ENCODE measurements around the gene ARAF. TPM values are rescaled to one million over a fixed set of nuclear protein-coding genes. Genes with fewer than 3 reads are reported as not detected.

The ARAF gene
- total RNA-seq, 1 donor from 2014 or later: 44.0 TPM

DNA sequence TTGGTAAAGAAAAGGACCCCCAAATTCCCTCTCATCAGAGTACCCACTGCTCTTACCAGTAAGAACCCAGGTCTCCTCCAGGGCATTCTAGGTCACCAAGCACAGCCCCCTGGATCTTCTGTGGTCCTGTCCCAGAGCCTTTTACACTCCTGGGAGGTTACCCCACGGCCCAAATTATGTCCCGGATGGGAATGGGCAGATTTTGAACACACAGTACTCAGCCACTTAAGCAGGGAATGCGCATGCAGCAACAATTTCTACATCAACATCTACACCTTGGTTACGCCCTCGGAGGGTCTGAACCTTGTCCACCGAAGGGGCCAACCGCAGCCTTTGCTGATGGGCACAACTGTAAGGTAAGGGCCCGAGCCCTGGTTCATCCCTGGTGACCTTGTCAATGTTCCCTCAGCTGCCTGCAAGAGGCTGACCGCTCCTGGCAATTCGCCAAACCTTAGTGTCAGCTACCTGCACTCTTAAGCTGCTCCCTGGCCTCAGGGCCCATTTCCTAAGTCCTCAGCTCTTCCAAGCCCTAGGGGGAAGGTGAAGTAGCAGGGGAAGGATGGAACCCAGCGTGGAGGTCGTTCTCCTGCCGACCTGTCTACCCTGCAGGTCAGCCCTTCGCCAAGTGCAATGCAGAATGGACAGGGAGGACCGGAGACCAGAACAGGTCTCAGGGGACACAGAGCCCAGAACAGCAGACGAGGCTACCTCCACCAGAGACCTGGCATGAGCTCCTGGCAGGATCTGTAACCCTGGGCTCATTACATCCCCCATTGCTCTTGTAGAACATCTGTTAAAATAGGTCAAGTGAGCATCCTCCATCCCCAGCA lies 27.1 kb downstream of the ARAF start:
- H3K9me3 ChIP-seq (ENCODE audit: insufficient read depth, low read depth, low read length): no peaks in the 10 kb centered on the region
- TF ChIP-seq, protein P1, sequence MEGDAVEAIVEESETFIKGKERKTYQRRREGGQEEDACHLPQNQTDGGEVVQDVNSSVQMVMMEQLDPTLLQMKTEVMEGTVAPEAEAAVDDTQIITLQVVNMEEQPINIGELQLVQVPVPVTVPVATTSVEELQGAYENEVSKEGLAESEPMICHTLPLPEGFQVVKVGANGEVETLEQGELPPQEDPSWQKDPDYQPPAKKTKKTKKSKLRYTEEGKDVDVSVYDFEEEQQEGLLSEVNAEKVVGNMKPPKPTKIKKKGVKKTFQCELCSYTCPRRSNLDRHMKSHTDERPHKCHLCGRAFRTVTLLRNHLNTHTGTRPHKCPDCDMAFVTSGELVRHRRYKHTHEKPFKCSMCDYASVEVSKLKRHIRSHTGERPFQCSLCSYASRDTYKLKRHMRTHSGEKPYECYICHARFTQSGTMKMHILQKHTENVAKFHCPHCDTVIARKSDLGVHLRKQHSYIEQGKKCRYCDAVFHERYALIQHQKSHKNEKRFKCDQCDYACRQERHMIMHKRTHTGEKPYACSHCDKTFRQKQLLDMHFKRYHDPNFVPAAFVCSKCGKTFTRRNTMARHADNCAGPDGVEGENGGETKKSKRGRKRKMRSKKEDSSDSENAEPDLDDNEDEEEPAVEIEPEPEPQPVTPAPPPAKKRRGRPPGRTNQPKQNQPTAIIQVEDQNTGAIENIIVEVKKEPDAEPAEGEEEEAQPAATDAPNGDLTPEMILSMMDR (IDR thresholded peaks at IDR 0.05; ENCODE audit: insufficient read depth, low read depth, low read length): no peak
- no peak for TF ChIP-seq EZH2 (IDR thresholded peaks at IDR 0.05; ENCODE audit: insufficient read depth, low read length)
- no peaks in the 10 kb centered on the region for H3K27me3 ChIP-seq (ENCODE audit: insufficient read depth, low read length)
- peaks cover 35% of the 10 kb centered on the region for H4K20me1 ChIP-seq (ENCODE audit: insufficient read depth, low read length)
- no peaks in the 10 kb centered on the region for H3K9me3 Mint-ChIP-seq (ENCODE audit: unreplicated experiment)
- H3K9ac ChIP-seq (ENCODE audit: low read length): no peak overlapping the region
- DNase-seq (ENCODE audit: low read depth) (no peak), FAIRE-seq (no peak)
- peaks cover 19% of the 10 kb centered on the region for H3K79me2 ChIP-seq (ENCODE audit: insufficient read depth, low read length)
- no peak overlapping the region for H3K4me3 Mint-ChIP-seq (ENCODE audit: unreplicated experiment)
- peaks cover 23% of the 10 kb centered on the region for H3K4me1 ChIP-seq (ENCODE audit: insufficient read depth, low read length)
- H3K27ac Mint-ChIP-seq (ENCODE audit: unreplicated experiment): no peak overlapping the region
- no peaks in the 10 kb centered on the region for H3K36me3 ChIP-seq (ENCODE audit: insufficient read depth, low read length)
- H3K4me3 ChIP-seq (ENCODE audit: insufficient read depth, low read depth, low read length): no peak overlapping the region
- no peaks in the 10 kb centered on the region for H3K36me3 Mint-ChIP-seq (ENCODE audit: low read depth, unreplicated experiment)
- no peaks in the 10 kb centered on the region for H3K27me3 Mint-ChIP-seq (ENCODE audit: low read depth, unreplicated experiment)
- H2AFZ ChIP-seq (ENCODE audit: low read depth, low read length): no peak overlapping the region
- H3K4me1 Mint-ChIP-seq (ENCODE audit: low read depth, unreplicated experiment): peaks cover 10% of the 10 kb centered on the region
- H3K4me2 ChIP-seq (ENCODE audit: low read length): no peak overlapping the region
- no peak overlapping the region for H3K27ac ChIP-seq (ENCODE audit: low read depth, low read length)

DNA sequence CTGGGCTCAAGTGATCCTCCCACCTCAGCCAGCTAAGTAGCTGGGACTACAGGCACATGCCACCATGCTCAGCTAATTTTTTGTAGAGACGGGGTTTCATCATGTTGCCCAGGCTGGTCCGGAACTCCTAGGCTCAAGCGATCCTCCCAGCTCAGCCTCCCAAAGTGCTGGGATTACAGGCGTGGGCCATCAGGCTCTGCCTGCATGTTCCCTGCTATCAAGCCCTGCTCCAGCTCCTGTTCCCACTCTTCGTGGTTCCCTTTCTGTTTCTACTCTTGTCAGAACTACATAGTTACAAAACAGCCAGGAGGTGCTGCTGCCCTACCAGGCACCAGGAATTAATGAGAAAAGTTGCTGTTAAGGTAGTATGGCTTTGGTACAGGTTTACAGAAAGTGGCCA lies 30.0 kb downstream of the ARAF start:
- H3K9me3 Mint-ChIP-seq (ENCODE audit: unreplicated experiment): no peaks in the 10 kb centered on the region
- H3K27me3 Mint-ChIP-seq (ENCODE audit: low read depth, unreplicated experiment): no peaks in the 10 kb centered on the region
- DNase-seq (ENCODE audit: low read depth) (no peak), FAIRE-seq (no peak)
- no peak overlapping the region for H3K27ac Mint-ChIP-seq (ENCODE audit: unreplicated experiment)
- H3K36me3 Mint-ChIP-seq (ENCODE audit: low read depth, unreplicated experiment): no peaks in the 10 kb centered on the region
- H3K4me1 Mint-ChIP-seq (ENCODE audit: low read depth, unreplicated experiment): no peaks in the 10 kb centered on the region
- Histone ChIP-seq H3K9ac (ENCODE audit: low read length) (no peak overlapping the region), H3K79me2 (ENCODE audit: insufficient read depth, low read length) (no peaks in the 10 kb centered on the region), H4K20me1 (ENCODE audit: insufficient read depth, low read length) (peaks cover 7% of the 10 kb centered on the region), H3K36me3 (ENCODE audit: insufficient read depth, low read length) (no peaks in the 10 kb centered on the region), H2AFZ (ENCODE audit: low read depth, low read length) (no peak overlapping the region), H3K4me1 (ENCODE audit: insufficient read depth, low read length) (peaks cover 3% of the 10 kb centered on the region), H3K27ac (ENCODE audit: low read depth, low read length) (no peak overlapping the region), H3K4me2 (ENCODE audit: low read length) (no peak overlapping the region), H3K27me3 (ENCODE audit: insufficient read depth, low read length) (no peaks in the 10 kb centered on the region), H3K9me3 (ENCODE audit: insufficient read depth, low read depth, low read length) (no peaks in the 10 kb centered on the region), H3K4me3 (ENCODE audit: insufficient read depth, low read depth, low read length) (no peak overlapping the region)
- H3K4me3 Mint-ChIP-seq (ENCODE audit: unreplicated experiment): no peak overlapping the region
- TF ChIP-seq EZH2 (IDR thresholded peaks at IDR 0.05; ENCODE audit: insufficient read depth, low read length): no peak
- TF ChIP-seq, protein P1 (IDR thresholded peaks at IDR 0.05; ENCODE audit: insufficient read depth, low read depth, low read length): no peak

DNA sequence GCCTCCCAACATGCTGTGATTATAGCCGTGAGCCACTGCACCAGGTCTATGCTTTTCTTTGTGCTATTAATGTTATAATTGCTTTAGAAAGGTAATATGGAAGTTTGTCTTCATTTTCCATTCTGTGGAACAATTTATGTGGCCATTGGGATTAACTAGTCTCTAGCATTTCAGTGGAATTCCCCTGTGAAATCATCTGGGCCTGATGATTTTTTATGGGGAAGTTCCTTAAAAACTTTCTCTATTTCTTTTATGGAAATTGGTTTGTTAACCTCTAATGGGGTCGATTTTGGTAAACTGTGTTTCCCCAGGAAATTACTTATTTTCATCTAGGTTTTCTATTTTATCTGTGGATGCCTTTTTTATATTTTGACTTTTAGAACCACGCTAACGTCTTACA lies 32.5 kb downstream of the ARAF start:
- no peak for DNase-seq (ENCODE audit: low read depth)
- no peaks in the 10 kb centered on the region for H3K79me2 ChIP-seq (ENCODE audit: insufficient read depth, low read length)
- H3K27me3 Mint-ChIP-seq (ENCODE audit: low read depth, unreplicated experiment): no peaks in the 10 kb centered on the region
- H3K9me3 Mint-ChIP-seq (ENCODE audit: unreplicated experiment): peaks cover 5% of the 10 kb centered on the region
- H4K20me1 ChIP-seq (ENCODE audit: insufficient read depth, low read length): no peaks in the 10 kb centered on the region
- FAIRE-seq: no peak
- H3K9ac ChIP-seq (ENCODE audit: low read length): no peak overlapping the region
- H3K4me1 ChIP-seq (ENCODE audit: insufficient read depth, low read length): peaks cover 3% of the 10 kb centered on the region
- H3K27ac Mint-ChIP-seq (ENCODE audit: unreplicated experiment): no peak overlapping the region
- H3K4me3 Mint-ChIP-seq (ENCODE audit: unreplicated experiment): no peak overlapping the region
- H3K4me2 ChIP-seq (ENCODE audit: low read length): no peak overlapping the region
- TF ChIP-seq, protein P1 (IDR thresholded peaks at IDR 0.05; ENCODE audit: insufficient read depth, low read depth, low read length): no peak
- no peak for TF ChIP-seq EZH2 (IDR thresholded peaks at IDR 0.05; ENCODE audit: insufficient read depth, low read length)
- H3K4me1 Mint-ChIP-seq (ENCODE audit: low read depth, unreplicated experiment): no peaks in the 10 kb centered on the region
- no peak overlapping the region for H3K27ac ChIP-seq (ENCODE audit: low read depth, low read length)
- no peaks in the 10 kb centered on the region for H3K27me3 ChIP-seq (ENCODE audit: insufficient read depth, low read length)
- H3K9me3 ChIP-seq (ENCODE audit: insufficient read depth, low read depth, low read length): no peaks in the 10 kb centered on the region
- H2AFZ ChIP-seq (ENCODE audit: low read depth, low read length): no peak overlapping the region
- H3K36me3 Mint-ChIP-seq (ENCODE audit: low read depth, unreplicated experiment): peaks cover 3% of the 10 kb centered on the region
- no peaks in the 10 kb centered on the region for H3K36me3 ChIP-seq (ENCODE audit: insufficient read depth, low read length)
- no peak overlapping the region for H3K4me3 ChIP-seq (ENCODE audit: insufficient read depth, low read depth, low read length)

All from astrocyte (in vitro differentiated cells and primary cell).